Measurements from ENCODE around the gene MYO7B. TPM values are rescaled to one million over a fixed set of nuclear protein-coding genes. Genes with fewer than 3 reads are reported as not detected.
A peak's percentile ranks its signal among the peaks of the same experiment; 100 is the strongest.

Gene MYO7B
- total and polyA plus RNA-seq, 7 donors, result 0.28 to 0.61 (median 0.49) TPM

DNA sequence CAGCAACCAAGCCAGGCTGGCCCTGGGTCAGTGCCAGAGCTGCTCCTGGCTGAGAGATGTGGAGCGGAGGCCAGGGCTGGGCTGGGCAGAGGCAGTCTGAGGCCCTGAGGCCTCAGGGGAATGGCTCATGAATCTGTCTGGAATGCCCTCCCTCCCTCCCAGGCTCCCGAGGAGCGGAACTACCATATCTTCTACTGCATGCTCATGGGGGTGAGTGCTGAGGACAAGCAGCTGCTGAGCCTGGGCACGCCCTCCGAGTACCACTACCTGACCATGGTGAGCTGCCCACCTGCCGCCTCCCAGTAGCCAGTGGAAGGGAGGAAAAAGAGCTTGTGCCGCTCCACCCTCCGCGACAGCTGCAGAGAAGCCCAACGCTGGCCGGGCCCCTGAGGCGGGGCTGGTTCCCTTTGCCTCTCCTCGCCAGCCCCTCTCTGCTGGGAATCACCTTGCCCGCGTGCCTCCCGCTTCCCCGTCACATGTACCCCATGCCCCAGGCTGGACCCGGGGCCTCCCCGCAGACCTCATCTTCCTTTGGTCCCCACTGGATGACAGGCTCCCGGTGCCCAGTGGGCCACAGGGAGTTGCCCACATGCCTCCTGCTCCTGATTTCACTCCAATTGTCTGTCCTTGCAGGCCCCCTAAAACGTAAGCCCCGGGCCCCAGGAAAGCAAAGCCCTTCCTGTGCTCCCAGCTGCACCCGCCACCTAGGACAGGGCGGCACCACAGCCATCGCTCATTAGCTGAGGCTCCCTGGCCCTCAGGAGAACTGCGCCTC lies 41.1 kb downstream of the MYO7B start:
- Histone ChIP-seq H3K4me1 (peaks cover 23% of the 10 kb centered on the region), H3K4me3 (peak overlapping the region; percentile 10), H3K27me3 (ENCODE audit: insufficient read depth in 3 of 3, low read length in 2 of 3) (no peaks in the 10 kb centered on the region), H3K9me3 (no peaks in the 10 kb centered on the region), H3K27ac (peak overlapping the region; percentile 62), H3K36me3 (ENCODE audit: insufficient read depth in 1 of 2, low read depth in 1 of 2) (no peaks in the 10 kb centered on the region)
- intact Hi-C loops (cut with DNase I), result no loop called here
- TF ChIP-seq, protein P1, sequence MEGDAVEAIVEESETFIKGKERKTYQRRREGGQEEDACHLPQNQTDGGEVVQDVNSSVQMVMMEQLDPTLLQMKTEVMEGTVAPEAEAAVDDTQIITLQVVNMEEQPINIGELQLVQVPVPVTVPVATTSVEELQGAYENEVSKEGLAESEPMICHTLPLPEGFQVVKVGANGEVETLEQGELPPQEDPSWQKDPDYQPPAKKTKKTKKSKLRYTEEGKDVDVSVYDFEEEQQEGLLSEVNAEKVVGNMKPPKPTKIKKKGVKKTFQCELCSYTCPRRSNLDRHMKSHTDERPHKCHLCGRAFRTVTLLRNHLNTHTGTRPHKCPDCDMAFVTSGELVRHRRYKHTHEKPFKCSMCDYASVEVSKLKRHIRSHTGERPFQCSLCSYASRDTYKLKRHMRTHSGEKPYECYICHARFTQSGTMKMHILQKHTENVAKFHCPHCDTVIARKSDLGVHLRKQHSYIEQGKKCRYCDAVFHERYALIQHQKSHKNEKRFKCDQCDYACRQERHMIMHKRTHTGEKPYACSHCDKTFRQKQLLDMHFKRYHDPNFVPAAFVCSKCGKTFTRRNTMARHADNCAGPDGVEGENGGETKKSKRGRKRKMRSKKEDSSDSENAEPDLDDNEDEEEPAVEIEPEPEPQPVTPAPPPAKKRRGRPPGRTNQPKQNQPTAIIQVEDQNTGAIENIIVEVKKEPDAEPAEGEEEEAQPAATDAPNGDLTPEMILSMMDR (IDR thresholded peaks at IDR 0.05), result no peak
- DNase-seq (peak; percentile 87 to 96), ATAC-seq (peak; percentile 93 to 95 (median 93))
- 35 to 41% (median 39%) methylated on average over 21 to 26 of the region's 26 CpGs for WGBS, 3 donors

DNA sequence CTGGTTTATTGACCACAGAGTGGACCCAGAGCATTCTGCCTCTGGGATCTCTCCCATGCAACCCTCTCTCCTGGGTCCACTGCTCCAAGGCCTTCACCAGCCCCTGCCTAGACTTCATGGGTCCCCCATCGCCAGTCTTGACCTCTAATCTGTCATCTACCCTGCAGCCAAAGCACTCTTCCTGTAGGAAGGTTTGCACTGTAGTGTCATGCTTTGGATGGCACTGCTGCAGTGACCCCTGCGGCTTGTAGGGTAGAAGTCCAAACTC lies 41.7 kb downstream of the MYO7B start:
- ATAC-seq, result no peak
- intact Hi-C loops (cut with DNase I), result no loop called here
- H3K4me3 ChIP-seq, result no peak overlapping the region
- no peaks in the 10 kb centered on the region for H3K9me3 ChIP-seq
- H3K27ac ChIP-seq, result no peak overlapping the region
- no peaks in the 10 kb centered on the region for H3K27me3 ChIP-seq (ENCODE audit: insufficient read depth in 3 of 3, low read length in 2 of 3)
- no peaks in the 10 kb centered on the region for H3K36me3 ChIP-seq (ENCODE audit: insufficient read depth in 1 of 2, low read depth in 1 of 2)
- WGBS, 3 donors, result 92 to 97% (median 92%) methylated on average over 2 of the region's 2 CpGs
- DNase-seq, result peak in 1 of 2 donors; percentile 19
- H3K4me1 ChIP-seq, result peaks cover 23% of the 10 kb centered on the region
- TF ChIP-seq, protein P1 (IDR thresholded peaks at IDR 0.05), result no peak

DNA sequence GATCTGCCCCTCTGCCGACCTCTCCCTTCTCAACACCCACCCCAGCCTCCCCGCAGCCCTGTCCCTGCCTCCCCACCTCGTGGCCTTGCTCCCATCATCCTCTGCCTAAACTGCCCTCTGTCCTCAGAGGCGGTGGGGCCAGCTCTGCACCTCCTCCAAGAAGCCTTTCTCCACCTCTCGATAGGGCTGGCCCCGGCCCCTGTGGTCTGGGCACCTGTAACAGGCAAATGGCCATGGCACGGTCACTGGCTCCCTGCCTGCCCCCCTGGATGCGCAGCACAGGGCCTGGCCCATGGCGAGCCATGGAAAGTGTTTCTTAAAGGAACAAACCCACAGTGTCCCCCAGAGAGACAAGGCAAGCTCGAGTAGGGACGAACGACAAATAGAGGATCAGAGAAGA lies 42.0 kb downstream of the MYO7B start:
- Histone ChIP-seq H3K4me1 (peaks cover 23% of the 10 kb centered on the region), H3K27ac (no peak overlapping the region), H3K36me3 (ENCODE audit: insufficient read depth in 1 of 2, low read depth in 1 of 2) (no peaks in the 10 kb centered on the region), H3K4me3 (no peak overlapping the region), H3K27me3 (ENCODE audit: insufficient read depth in 3 of 3, low read length in 2 of 3) (no peaks in the 10 kb centered on the region), H3K9me3 (no peaks in the 10 kb centered on the region)
- DNase-seq (peak in 1 of 2 donors; percentile 52), ATAC-seq (no peak)
- 90 to 97% (median 90%) methylated on average over 12 of the region's 12 CpGs for WGBS, 3 donors
- TF ChIP-seq, protein P1 (IDR thresholded peaks at IDR 0.05), result no peak
- intact Hi-C loops (cut with DNase I), result no loop called here

DNA sequence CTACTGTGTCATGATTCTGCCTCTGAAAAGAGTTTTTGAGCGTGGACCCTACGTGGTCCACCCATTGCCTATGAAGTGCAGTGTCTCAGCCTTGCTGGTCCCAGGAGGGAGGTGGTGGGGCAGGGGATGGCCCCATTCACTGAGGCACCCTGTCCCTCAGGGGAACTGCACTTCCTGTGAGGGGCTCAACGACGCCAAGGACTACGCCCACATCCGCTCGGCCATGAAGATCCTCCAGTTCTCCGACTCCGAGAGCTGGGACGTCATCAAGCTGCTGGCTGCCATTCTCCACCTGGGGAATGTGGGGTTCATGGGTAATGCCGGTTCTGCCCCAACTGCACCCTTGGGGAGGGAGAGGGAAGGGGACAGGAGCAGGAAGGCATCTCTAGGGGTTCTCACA lies 42.5 kb downstream of the MYO7B start:
- peaks cover 23% of the 10 kb centered on the region for H3K4me1 ChIP-seq
- DNase-seq, result peak in 1 of 2 donors; percentile 35
- no peaks in the 10 kb centered on the region for H3K36me3 ChIP-seq (ENCODE audit: insufficient read depth in 1 of 2, low read depth in 1 of 2)
- H3K27me3 ChIP-seq (ENCODE audit: insufficient read depth in 3 of 3, low read length in 2 of 3), result no peaks in the 10 kb centered on the region
- no peaks in the 10 kb centered on the region for H3K9me3 ChIP-seq
- H3K27ac ChIP-seq, result no peak overlapping the region
- WGBS, 3 donors, result 89 to 95% (median 92%) methylated on average over 11 of the region's 11 CpGs
- no peak for ATAC-seq
- TF ChIP-seq, protein P1 (IDR thresholded peaks at IDR 0.05), result no peak
- H3K4me3 ChIP-seq, result no peak overlapping the region
- intact Hi-C loops (cut with DNase I), result no loop called here

DNA sequence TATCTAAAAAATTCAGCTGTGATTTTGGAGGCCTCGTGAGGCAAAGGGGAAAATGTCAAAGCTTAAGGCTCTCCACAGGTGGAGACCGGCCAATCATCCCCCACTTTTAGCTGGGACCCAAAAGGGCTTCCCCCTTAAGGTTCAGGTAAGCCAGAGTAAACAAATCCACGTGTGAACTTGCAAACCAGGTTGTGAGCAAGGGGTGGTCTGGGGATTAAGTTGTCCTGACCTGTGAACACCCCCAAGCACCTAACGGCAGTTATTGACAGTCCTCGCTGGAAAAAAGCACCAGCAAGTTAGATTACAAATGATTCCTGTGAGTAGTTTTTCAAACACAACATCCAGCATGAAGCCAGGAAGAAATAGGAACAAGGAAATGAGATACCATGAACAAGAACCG lies 42.9 kb downstream of the MYO7B start:
- Histone ChIP-seq H3K4me3 (no peak overlapping the region), H3K27me3 (ENCODE audit: insufficient read depth in 3 of 3, low read length in 2 of 3) (no peaks in the 10 kb centered on the region), H3K9me3 (no peaks in the 10 kb centered on the region), H3K27ac (no peak overlapping the region), H3K36me3 (ENCODE audit: insufficient read depth in 1 of 2, low read depth in 1 of 2) (no peaks in the 10 kb centered on the region), H3K4me1 (peaks cover 22% of the 10 kb centered on the region)
- intact Hi-C loops (cut with DNase I), result no loop called here
- ATAC-seq, result no peak
- no peak for DNase-seq
- TF ChIP-seq, protein P1 (IDR thresholded peaks at IDR 0.05), result no peak
- 81 to 86% (median 83%) methylated on average over 6 of the region's 6 CpGs for WGBS, 3 donors

Data from psoas muscle (tissue), 8 donors.